Measurements from ENCODE around the gene UBE3B.

DNA sequence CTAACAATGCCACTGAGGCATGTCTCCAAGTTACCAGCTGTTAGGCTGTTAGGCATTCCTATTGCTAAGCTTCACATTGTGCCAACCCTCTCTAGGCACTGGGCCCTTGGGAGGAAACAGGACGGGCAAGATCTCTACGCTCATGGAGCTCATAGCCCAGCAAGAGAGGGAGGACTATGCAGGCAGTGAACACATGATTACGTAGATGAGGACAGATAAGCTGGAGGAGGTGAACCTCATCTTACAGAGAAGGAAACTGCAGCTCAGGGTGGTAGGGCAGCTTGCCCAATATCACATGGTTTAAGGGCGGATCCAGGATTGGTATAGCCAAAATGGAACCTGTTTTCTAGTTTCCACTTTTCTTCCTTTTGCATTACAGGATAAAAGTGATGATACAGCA is 7.8 kb downstream of the UBE3B start:
- TF ChIP-seq ZNF8 (CRISPR knock-in tag; IDR thresholded peaks at IDR 0.05) (no peak), ZFP30 (CRISPR knock-in tag; IDR thresholded peaks at IDR 0.05) (no peak), ARNTL (CRISPR knock-in tag; IDR thresholded peaks at IDR 0.05; ENCODE audit: borderline replicate concordance, low read depth) (no peak), ZFP3 (CRISPR knock-in tag; IDR thresholded peaks at IDR 0.05) (no peak), SNAI2 (CRISPR knock-in tag; IDR thresholded peaks at IDR 0.05) (no peak), BACH2 (CRISPR knock-in tag; IDR thresholded peaks at IDR 0.05; ENCODE audit: borderline replicate concordance) (no peak), RARB (CRISPR knock-in tag; IDR thresholded peaks at IDR 0.05) (no peak)
- TF ChIP-seq, protein P1, sequence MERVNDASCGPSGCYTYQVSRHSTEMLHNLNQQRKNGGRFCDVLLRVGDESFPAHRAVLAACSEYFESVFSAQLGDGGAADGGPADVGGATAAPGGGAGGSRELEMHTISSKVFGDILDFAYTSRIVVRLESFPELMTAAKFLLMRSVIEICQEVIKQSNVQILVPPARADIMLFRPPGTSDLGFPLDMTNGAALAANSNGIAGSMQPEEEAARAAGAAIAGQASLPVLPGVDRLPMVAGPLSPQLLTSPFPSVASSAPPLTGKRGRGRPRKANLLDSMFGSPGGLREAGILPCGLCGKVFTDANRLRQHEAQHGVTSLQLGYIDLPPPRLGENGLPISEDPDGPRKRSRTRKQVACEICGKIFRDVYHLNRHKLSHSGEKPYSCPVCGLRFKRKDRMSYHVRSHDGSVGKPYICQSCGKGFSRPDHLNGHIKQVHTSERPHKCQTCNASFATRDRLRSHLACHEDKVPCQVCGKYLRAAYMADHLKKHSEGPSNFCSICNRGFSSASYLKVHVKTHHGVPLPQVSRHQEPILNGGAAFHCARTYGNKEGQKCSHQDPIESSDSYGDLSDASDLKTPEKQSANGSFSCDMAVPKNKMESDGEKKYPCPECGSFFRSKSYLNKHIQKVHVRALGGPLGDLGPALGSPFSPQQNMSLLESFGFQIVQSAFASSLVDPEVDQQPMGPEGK (CRISPR knock-in tag; IDR thresholded peaks at IDR 0.05; ENCODE audit: borderline replicate concordance), result no peak

Measured in SK-N-SH treated with all-trans-retinoic acid at 6 μM for 48 hours (cell line).